HuH-7.5 (cell line): ENCODE results near the gene SELPLG.
"Not testable (repeated sequence)": the region's sequence is repeated elsewhere in the genome, so short reads cannot be mapped to it uniquely, and the experiment has no call there.

Experiments
- DNase-seq: peaks from one replicate; pipeline ENCODE4 v3.0.0; 2011; ENCODE audit warnings: low spot score

SELPLG gene

DNA sequence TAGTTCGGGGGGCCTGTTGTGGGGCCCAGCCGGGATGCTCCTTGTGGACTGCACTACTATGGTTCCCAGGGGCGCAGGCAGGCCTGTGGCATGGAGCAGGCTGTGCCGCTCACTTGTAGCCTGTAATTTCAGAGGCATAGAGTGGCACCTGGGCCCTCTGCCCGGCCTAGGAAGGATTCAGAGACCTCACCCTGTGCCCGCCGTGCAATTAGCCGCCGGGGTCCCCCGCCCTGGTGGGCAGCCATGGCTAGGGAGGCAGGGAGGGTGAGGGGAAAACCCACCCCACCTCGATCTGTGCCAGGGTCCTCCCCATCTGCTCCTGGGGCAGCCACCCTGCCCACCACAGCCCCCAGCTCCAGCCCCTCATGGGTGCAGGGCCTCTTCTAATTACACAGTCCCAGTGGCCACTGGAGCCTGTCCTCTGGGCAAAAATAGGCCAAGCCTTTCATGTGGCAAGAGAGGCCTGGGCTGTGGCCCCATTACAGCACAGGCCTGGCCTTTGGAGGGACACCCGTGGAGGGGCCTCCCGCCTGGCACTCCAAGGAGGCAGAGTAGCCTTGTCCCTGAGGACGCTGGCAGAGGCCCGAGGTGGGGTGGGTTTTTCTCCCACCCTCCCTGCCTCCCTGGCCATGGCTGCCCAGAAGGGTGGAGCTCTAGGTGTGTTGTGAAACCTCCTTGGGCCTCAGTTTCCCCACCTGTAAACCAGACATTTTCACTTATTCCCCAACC, 30.6 kb downstream of the SELPLG start:
- no peak for DNase-seq

GRCh38 chr12:108602209-108602705, 31.4 kb downstream of the SELPLG start:
- DNase-seq, result no peak

GRCh38 chr12:108600702-108601007, 33.0 kb downstream of the SELPLG start:
- no peak for DNase-seq

GRCh38 chr12:108599948-108600701, 33.6 kb downstream of the SELPLG start:
- DNase-seq, result no peak

DNA sequence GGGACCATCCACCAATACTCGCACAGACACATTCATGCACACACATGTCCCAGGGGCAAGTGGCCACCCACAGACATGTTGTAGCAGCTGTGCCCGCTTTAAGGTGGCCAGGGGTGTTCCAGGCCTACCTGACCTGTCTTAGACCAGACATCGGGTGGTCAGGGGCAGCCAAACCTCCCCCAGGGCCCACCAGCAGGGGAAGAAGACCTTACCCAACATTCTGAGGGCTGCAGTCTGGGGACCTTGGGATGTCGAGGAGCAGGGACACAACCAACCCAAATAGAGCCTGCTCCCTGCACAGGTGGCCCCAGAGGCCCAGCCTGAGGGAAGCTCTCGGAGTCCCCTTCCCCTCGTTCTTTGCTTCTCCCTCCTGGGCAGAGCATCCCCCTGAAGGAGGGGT, 34.2 kb downstream of the SELPLG start:
- DNase-seq, result no peak

- no peak for DNase-seq
Measured at GRCh38 chr12:108598553-108599250, 35.0 kb downstream of the SELPLG start.

- DNase-seq, result no peak
Measured at GRCh38 chr12:108597559-108598471, 35.9 kb downstream of the SELPLG start, which contains the start of gene TMEM119. Gene TMEM119 (minus strand): TSS chr12:108598084. CDS start chr12:108592383, 5,701 bp downstream.

DNA sequence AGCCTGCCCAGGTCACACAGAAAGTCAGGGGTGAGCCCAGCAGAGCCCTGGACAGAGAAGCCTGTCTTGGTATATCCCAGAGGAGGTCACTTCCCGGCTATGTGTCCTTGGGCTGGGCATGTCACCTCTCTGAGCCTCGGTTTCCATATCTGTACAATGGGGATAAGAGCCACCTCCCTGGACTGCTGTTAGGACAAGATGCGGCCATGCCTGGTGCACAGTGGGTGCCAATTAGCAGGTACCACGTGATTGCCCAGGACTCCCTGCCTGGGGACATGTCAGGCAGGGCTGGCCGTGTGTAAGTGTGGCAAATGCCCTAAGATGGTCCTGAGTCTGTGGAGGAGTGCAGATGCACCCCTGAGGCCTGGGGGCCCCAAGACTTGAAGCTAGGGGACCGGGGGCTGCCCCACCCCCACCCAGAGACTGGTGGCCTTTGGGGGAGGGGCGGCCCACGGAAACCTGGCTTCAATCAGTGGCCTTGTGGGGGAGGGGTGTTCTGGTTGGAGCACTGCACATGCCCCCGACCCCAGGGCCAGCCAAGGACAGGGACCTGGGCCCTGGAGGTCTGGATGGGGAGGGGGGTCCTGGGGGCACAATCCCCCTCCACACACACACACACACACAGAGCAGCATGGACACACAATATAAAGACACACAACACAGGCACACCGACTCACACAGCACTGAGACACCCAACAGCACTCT, 36.7 kb downstream of the SELPLG start:
- no peak for DNase-seq

DNA sequence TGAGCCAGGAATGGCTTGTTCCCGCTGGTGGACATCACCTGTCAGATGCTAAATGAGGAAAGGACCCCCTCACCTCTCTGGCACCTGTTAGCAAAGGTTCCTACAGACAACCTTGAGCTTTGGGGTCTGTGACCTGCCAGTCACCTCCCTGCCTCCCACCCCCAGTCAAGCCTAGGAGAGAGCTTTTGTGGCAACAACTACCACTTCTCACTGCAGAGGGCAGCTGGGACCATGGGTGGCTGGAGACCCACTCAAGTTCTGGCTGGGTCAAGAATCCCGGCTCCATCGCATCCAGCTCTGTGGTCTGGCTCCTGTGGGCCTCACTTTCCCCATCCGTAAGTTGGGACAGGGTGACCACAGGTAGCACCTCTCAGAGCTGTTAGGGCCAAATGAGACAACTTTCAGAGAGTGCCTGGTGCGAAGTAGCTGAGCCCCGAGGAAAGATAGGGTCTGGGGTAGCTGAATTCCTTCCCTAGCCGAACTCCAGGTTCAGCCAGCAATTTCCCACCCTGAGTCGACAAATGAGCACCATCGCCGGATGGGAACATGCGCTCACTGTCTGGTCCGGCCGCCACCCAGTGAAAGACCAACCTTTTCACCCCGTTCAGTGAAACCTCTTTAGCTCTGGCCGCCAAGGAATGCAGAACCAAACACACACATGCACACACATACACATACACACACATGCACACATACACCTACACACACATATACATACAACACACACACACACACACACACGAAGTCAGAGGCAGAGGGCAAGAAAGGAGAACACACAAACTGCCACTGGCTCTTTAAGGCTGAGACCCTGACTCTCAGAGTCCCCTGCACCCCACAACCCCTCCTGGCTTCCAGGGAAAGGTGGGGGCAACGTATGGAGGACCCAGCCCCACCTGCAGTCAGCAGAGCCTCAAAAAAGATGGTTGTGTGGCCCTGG, 37.7 kb downstream of the SELPLG start:
- no peak for DNase-seq

GRCh38 chr12:108594960-108595710, 38.6 kb downstream of the SELPLG start:
- no peak for DNase-seq

- no peak for DNase-seq
Measured at GRCh38 chr12:108594323-108594903, 39.3 kb downstream of the SELPLG start.

- DNase-seq, result no peak
Measured at GRCh38 chr12:108592033-108592909, 41.4 kb downstream of the SELPLG start.

DNA sequence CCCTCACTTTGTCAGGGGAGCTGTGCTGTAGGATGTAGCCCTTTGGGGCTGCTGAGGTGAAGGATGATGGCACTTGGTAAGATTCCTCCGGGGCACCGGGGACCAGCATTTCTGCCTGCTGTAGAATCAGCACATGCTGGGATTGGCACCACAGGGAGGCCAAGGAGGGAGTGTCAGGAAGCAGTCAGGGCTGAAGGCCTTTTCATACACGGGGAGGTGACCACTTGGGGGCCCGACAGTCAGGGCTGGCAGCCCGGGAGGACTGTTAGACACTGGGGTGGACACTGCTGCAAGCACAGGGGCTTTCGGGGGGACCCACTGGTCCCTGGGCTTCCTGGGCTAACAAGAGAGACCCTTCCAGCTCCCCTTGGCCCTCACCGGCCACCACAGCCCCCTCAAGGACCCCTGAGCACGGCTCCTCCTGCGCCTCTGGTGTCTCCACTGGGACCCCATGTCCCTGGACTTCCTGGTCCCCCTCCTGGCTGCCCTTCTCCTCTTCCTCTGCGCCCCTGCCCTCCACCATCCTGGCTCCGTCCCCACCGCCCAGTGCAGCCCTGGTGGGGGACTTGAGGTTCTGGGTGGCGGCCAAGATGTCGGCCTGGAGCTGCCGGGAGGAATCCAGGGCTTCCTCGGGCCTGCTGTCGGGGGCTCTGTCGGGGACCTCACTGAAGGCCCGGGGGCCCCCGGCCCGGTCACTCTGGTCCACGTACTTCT, 42.3 kb downstream of the SELPLG start:
- DNase-seq, result no peak

- DNase-seq, result not testable (repeated sequence)
Measured at GRCh38 chr12:108590463-108590862, 43.2 kb downstream of the SELPLG start.

DNA sequence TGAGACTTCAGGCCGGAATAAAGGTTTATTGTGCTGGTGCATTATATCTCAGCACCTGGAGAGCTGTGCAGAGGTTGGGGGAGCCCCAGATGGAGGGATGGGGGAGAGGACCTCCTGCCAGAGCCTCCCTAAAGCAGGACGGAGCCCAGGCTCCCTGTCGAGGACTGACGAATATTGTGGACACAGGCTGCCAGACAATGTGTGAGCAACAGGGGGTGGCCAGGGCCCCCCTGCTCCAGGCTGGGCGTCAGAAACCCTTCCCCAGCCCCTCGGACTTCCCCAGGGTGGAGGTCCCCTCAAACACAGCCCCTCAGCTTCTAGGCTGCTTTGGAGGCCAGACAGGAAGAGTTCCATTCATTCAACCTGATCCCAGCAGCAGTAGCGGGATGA, 43.9 kb downstream of the SELPLG start:
- DNase-seq, result no peak

- no peak for DNase-seq
Measured at GRCh38 chr12:108589028-108589839, 44.5 kb downstream of the SELPLG start.
